ENCODE data around the gene RPA3. TPM values are rescaled to one million over a fixed set of nuclear protein-coding genes. Genes with fewer than 3 reads are reported as not detected.

Gene RPA3
- total and polyA plus RNA-seq, 9 of the 15 experiments (the other 6 are each of a cell fraction or from before 2014, with no cell fraction given): 68.5 to 265 (median 125) TPM

DNA sequence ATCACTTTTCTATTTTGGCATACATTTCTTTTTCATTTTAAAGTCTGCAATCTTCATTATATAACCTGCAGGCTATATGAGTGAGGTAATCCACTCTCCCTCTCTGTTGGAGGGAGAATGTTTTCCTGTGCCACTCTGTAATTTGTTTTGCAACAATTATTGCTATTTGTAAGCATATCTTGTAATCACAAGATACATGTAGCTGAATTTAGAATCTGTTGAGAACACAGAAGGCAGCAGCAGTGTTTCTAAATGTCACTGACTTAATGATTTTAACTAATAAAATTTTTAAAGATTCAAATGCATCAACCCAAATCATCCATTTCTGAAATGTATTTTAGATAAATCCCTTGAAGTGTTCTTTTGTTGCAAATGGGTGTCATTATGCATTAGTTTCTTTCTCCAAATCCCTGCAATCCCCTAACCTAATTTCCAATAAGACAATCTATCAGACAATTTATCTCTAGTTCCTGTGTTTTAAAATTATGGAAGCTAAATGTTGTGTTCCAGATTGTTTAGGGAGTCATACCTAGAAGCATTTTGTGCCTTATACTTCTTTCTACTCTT is 97.7 kb downstream of the RPA3 start:
- Histone ChIP-seq H3K4me3 (no peak overlapping the region), H3K9me3 (replicated peaks; ENCODE audit: control insufficient read depth, insufficient read depth, low read depth, low read length) (0 out of 2 replicates have a peak, but pooled peaks cover 2% of the 10 kb centered on the region), H3K9ac (ENCODE audit: insufficient read depth in 1 of 2, low read depth in 2 of 2, low read length in 2 of 2) (no peak overlapping the region), H3K27ac (ENCODE audit: extremely low read depth, low read depth, low read length) (no peak overlapping the region), H3K4me2 (ENCODE audit: insufficient read depth, low read length) (no peak overlapping the region), H2AFZ (ENCODE audit: low read depth, low read length) (no peak overlapping the region), H3K79me2 (ENCODE audit: control insufficient read depth, insufficient read depth, low read length) (no peaks in the 10 kb centered on the region), H4K20me1 (replicated peaks; ENCODE audit: control insufficient read depth, insufficient read depth, low read length) (no peaks in the 10 kb centered on the region), H3K4me1 (replicated peaks in 1 of 2; ENCODE audit: control insufficient read depth in 2 of 2, insufficient read depth in 2 of 2, low read length in 2 of 2) (peaks cover 8% of the 10 kb centered on the region in 2 experiments; a peak in 4 of 5 replicates), H3K9me1 (ENCODE audit: control insufficient read depth, insufficient read depth, low read length) (no peaks in the 10 kb centered on the region), H3K27me3 (ENCODE audit: control insufficient read depth in 2 of 2, insufficient read depth in 2 of 2, low read length in 2 of 2) (no peaks in the 10 kb centered on the region), H3K36me3 (ENCODE audit: control insufficient read depth, insufficient read depth, low read length) (no peaks in the 10 kb centered on the region)
- in situ Hi-C loops (cut with MboI): no loop called here
- ChIA-PET CTCF (ENCODE audit: low intra/inter-chr PET ratio) (no interaction called here), POLR2A (no interaction called here)
- no peak for DNase-seq (ENCODE audit: extremely low read depth in 1 of 4, low spot score in 3 of 4)
- intact Hi-C loops (cut with micrococcal nuclease): no loop called here
- FAIRE-seq: no peak
- no TSS peak for BruUV-seq (replicated peaks)
- TF ChIP-seq PHF8 (IDR thresholded peaks at IDR 0.05; ENCODE audit: borderline replicate concordance, low read length) (no peak), TGIF2 (CRISPR knock-in tag; IDR thresholded peaks at IDR 0.05) (no peak), PYGO2 (tag; IDR thresholded peaks at IDR 0.05) (no peak)
- ATAC-seq: no peak

DNA sequence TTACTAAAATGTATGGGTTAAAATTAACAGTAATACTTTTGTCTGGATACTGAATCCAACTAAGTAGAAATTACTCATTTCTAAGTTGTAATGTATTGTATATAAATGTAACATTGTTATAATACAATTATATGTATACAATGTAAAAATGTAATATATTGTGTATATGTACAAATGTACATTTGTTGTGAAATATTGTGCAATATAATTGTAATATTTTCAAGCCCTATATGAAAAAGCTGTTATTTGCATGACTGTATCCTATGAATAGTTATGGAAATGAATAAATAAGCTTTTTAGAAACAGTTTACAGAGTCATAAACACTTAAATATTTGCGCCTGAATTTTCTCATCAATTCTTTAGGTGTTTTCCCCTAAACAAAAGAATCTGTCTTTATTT is 98.2 kb downstream of the RPA3 start:
- CTCF ChIA-PET (ENCODE audit: low intra/inter-chr PET ratio): no interaction called here
- Histone ChIP-seq H3K9me3 (replicated peaks; ENCODE audit: control insufficient read depth, insufficient read depth, low read depth, low read length) (0 out of 2 replicates have a peak, but pooled peaks cover 2% of the 10 kb centered on the region), H3K27ac (ENCODE audit: extremely low read depth, low read depth, low read length) (no peak overlapping the region), H4K20me1 (replicated peaks; ENCODE audit: control insufficient read depth, insufficient read depth, low read length) (no peaks in the 10 kb centered on the region), H2AFZ (ENCODE audit: low read depth, low read length) (no peak overlapping the region), H3K36me3 (ENCODE audit: control insufficient read depth, insufficient read depth, low read length) (no peaks in the 10 kb centered on the region), H3K9ac (ENCODE audit: insufficient read depth in 1 of 2, low read depth in 2 of 2, low read length in 2 of 2) (no peak overlapping the region), H3K79me2 (ENCODE audit: control insufficient read depth, insufficient read depth, low read length) (no peaks in the 10 kb centered on the region), H3K27me3 (ENCODE audit: control insufficient read depth in 2 of 2, insufficient read depth in 2 of 2, low read length in 2 of 2) (no peaks in the 10 kb centered on the region), H3K4me1 (replicated peaks in 1 of 2; ENCODE audit: control insufficient read depth in 2 of 2, insufficient read depth in 2 of 2, low read length in 2 of 2) (peaks cover 8 to 9% of the 10 kb centered on the region in 2 experiments; a peak in 4 of 5 replicates), H3K9me1 (ENCODE audit: control insufficient read depth, insufficient read depth, low read length) (no peaks in the 10 kb centered on the region), H3K4me3 (no peak overlapping the region), H3K4me2 (ENCODE audit: insufficient read depth, low read length) (no peak overlapping the region)
- DNase-seq (ENCODE audit: extremely low read depth in 1 of 4, low spot score in 3 of 4) (no peak), ATAC-seq (no peak), FAIRE-seq (no peak)
- intact Hi-C loops (cut with micrococcal nuclease) (no loop called here), in situ Hi-C loops (cut with MboI) (no loop called here)
- POLR2A ChIA-PET: no interaction called here
- BruUV-seq (replicated peaks): no TSS peak
- whole genome bisulfite sequencing (ENCODE audit: insufficient coverage, low coverage, missing lambda C conversion rate): 70% methylated on average over 1 of the region's 1 CpG
- no peak for TF ChIP-seq CEBPG (CRISPR knock-in tag; IDR thresholded peaks at IDR 0.05)
- TF ChIP-seq CEBPG (tag; conservative IDR thresholded peaks at IDR 0.05 in 1 of 2, IDR thresholded peaks at IDR 0.05 in 1 of 2): peak; percentile 60 to 91
- no peak for TF ChIP-seq ATF1 (CRISPR knock-in tag; IDR thresholded peaks at IDR 0.05)
- TF ChIP-seq ATF1 (tag; IDR thresholded peaks at IDR 0.05): no peak
- peak; percentile 81 for TF ChIP-seq CEBPB (tag; IDR thresholded peaks at IDR 0.05)
- TF ChIP-seq, protein P1, sequence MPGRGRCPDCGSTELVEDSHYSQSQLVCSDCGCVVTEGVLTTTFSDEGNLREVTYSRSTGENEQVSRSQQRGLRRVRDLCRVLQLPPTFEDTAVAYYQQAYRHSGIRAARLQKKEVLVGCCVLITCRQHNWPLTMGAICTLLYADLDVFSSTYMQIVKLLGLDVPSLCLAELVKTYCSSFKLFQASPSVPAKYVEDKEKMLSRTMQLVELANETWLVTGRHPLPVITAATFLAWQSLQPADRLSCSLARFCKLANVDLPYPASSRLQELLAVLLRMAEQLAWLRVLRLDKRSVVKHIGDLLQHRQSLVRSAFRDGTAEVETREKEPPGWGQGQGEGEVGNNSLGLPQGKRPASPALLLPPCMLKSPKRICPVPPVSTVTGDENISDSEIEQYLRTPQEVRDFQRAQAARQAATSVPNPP (IDR thresholded peaks at IDR 0.05; ENCODE audit: borderline replicate concordance, insufficient read depth, insufficient read length): no peak
- TF ChIP-seq, protein P2, sequence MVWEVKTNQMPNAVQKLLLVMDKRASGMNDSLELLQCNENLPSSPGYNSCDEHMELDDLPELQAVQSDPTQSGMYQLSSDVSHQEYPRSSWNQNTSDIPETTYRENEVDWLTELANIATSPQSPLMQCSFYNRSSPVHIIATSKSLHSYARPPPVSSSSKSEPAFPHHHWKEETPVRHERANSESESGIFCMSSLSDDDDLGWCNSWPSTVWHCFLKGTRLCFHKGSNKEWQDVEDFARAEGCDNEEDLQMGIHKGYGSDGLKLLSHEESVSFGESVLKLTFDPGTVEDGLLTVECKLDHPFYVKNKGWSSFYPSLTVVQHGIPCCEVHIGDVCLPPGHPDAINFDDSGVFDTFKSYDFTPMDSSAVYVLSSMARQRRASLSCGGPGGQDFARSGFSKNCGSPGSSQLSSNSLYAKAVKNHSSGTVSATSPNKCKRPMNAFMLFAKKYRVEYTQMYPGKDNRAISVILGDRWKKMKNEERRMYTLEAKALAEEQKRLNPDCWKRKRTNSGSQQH (CRISPR knock-in tag; IDR thresholded peaks at IDR 0.05): no peak
- TF ChIP-seq CREB1 (IDR thresholded peaks at IDR 0.05): no peak
- TF ChIP-seq CREB1 (CRISPR knock-in tag; IDR thresholded peaks at IDR 0.05): no peak
- TF ChIP-seq, protein P3, sequence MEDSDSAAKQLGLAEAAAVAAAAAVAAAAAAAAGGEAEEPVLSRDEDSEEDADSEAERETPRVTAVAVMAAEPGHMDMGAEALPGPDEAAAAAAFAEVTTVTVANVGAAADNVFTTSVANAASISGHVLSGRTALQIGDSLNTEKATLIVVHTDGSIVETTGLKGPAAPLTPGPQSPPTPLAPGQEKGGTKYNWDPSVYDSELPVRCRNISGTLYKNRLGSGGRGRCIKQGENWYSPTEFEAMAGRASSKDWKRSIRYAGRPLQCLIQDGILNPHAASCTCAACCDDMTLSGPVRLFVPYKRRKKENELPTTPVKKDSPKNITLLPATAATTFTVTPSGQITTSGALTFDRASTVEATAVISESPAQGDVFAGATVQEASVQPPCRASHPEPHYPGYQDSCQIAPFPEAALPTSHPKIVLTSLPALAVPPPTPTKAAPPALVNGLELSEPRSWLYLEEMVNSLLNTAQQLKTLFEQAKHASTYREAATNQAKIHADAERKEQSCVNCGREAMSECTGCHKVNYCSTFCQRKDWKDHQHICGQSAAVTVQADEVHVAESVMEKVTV (CRISPR knock-in tag; IDR thresholded peaks at IDR 0.05): no peak
- TF ChIP-seq HDAC2 (IDR thresholded peaks at IDR 0.05): no peak
